SIG-M5 treated with dmso at 0.1 percent for 504 hours (cell line): Measurements from ENCODE around the gene EML4.

Experiments
- DNase-seq: peaks from one replicate; lab custom pipeline; 2025; ENCODE audit not compliant: unreplicated experiment; lab: John Stamatoyannopoulos, UW

Gene EML4

DNA sequence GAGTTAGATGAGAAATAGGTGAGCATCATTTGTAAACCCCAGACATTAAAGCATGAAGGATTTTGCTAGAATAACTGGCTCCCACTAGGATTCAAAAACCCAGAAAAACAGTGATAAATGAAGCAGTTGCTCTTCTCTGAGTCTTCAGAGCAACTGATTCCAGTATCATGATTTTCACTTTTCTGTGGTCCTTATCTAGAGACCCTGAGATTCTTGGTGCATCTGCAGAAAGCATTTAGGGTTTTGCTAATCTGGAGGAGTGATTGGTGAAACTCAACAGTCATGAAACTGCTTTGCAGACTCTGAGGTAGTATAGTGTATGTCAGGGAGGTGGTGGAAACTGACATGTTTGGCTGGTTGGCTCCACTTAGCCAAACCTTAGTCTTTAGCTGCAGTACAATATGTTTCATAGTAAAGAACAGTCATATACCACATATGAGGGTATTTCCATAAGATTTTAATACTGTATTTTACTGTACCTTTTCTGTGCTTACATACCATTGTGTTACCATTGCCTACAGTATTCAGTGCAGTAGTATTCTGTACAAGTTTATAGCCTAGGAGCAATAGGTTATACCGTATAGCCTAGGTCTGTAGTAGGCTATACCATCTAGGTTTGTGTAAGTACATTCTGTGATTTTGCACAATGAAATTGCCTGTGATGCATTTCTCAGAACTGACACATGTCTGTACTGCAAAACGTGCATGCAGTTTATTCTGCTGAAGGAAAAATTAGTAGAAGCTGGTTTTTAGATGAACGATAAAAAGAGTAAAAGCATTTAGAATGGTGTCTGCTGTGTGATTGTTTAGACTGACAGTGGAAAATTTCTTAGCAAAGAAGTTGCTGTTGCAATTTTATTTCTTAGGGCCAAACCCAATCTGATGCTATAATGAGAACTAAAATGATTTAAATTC lies 23.8 kb downstream of the EML4 start:
- no peak for DNase-seq

DNA sequence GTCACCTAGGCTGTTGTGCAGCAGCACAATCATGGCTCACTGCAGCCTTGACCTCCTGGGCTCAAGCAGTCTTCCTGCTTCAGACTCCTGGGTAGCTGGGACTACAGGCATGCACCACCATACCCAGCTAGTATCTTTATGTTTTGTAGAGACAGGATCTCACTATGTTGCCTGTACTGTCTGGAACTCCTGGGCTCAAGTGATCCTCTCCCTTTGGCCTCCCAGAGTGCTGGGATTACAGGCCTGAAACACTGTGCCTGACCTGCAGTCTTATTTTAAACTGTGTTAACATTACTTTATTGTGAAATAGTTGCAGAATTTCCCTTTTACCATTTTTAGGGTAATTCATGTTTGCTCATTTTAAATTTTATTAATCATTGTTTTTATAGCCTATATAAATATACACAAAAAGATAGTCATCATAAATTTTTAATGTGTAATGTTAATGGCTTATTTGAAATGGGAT lies 24.6 kb downstream of the EML4 start:
- DNase-seq = no peak

- DNase-seq = no peak
These were observed 25.3 kb downstream of the EML4 start for GRCh38 chr2:42194428-42194827.

DNA sequence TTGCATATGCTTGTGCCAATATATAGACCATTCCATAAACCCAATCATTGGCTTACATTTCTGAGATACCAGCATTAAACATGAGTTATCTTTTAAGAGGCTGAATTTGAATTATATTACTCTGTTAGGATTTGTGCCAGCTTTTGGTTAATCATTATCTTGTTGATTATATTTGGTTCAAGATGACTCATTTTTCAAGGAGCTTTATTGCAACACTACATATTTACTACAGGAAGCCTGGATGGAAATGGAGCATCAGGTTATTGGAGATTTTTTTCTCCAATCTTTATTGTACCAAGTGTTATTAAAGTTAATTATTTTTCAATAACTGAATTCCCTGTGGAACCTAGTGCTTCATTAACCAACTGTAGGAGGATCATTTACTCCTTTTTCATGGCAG lies 26.4 kb downstream of the EML4 start:
- no peak for DNase-seq

GRCh38 chr2:42196070-42196402 lies 26.9 kb downstream of the EML4 start:
- no peak for DNase-seq

DNA sequence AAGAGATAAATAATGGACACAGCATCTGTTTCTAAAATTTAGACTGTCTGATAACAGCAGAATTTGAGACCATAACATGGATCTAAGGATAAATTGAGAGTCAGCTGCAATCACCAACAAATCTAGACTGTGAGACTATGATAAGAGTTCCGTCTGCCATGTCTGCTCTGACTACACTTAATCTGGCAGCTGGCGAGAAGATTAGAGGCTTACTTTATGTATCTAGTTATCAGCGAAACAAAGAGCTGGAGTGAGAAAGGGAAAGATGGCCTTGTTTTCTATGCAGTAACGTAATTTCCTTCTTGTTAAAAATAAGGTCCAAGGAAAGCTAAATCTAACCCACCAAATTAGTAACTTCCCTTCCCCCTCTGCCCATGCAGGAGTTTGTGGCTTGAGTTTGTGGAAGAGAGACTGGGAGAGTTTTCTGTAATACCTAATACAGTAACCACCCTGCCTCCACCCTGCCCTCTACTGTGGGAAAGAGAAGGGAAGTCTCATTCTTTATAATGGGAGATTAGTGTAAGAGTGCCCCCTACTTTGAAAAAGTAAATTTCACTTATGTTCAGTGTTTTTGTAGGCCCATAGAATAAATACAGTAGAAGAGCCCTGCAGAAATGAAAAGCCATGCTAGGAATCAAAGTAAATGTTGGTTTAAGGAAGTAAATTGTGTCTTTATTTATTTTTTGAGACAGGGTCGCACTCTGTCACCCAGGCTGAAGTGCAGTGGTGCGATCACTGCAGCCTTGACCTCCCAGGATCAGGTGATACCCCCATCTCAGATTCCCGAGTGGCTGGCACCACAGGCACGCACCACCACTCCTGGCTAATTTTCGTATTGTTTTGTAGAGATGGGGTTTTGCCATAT lies 27.5 kb downstream of the EML4 start:
- DNase-seq = peak; percentile 93

DNA sequence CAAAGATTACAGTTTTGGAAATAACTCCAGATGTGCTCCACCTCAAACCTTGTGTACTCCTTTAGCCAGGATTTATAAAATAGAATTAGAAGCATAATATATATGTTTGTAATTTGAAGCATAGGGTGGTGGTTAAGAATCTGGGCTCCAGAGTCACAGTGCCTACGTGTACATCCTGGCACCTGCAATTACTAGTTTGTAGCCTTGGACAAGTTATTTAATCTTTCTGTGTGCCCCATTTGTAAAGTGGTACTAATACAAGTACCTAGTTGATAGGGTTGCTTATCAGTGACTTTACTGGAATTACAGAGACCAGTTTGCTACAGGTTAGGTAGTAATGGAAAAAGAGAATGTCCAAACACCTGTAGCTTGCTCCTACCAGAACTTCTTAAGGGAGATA lies 28.6 kb downstream of the EML4 start:
- no peak for DNase-seq

GRCh38 chr2:42198466-42198865 lies 29.3 kb downstream of the EML4 start:
- no peak for DNase-seq

DNA sequence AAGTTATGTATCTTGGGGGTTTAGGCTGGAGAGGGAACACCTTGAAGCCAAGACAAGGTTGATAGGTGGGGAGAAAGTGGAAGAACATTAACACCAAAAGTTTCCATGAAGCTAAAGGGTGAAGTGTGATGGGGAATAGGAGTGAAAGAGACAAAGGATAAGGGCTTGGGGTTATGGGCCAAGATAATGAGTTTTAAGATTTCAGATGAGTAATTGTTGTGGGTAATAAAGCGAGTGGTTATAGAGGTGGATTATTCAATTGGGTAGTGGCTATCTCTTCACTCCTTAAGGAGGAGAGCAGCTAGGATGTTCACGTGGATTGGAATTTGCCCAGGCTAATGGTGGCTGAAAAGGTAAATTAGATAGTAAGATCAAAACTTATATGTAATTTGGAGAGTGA lies 29.8 kb downstream of the EML4 start:
- no peak for DNase-seq

- no peak for DNase-seq
These were observed 30.5 kb downstream of the EML4 start for GRCh38 chr2:42199626-42200025.

DNA sequence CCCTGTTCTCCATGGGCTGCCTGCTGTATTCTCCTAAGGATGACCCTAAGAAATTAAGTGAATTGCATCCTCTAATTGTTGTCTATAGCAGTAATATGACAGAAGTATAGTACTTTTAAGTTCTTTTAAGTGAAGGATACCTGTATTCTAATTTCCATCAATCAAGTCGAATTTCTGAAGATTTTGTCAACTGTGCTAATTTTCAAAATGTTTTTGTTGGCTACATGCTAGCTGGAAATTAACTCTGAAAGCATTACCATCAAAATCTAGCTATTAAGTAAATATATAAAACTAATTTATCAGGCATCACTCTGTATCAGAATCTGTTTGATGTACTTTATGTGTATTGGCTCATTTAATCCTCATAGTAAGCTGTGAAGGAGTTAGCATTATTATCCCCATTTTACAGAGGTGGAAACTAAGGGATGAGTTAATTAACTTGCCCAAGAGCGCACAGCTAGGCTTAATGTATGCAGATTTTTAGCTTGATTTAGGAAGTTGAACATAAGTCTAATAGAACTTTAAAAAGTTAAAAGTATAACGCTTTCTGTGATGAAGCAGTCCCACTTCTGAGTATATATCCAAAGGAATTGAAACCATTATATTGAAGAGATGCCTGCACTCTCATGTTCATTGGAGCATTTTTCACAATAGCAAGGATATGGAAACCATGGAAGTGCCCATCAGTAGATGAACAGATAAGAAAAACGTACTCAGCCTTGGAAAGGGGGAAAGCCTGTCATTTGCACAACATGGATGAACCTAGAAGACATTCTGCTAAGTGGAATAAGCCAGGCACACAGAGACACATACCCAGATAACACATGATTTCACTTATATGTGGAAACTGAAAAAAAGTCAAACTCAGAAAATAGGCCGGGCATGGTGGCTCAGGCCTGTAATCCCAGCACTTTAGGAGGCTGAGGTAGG lies 32.0 kb downstream of the EML4 start:
- no peak for DNase-seq

GRCh38 chr2:42202634-42203008 lies 33.5 kb downstream of the EML4 start:
- no peak for DNase-seq

GRCh38 chr2:42203792-42204191 lies 34.6 kb downstream of the EML4 start:
- DNase-seq = no peak

DNA sequence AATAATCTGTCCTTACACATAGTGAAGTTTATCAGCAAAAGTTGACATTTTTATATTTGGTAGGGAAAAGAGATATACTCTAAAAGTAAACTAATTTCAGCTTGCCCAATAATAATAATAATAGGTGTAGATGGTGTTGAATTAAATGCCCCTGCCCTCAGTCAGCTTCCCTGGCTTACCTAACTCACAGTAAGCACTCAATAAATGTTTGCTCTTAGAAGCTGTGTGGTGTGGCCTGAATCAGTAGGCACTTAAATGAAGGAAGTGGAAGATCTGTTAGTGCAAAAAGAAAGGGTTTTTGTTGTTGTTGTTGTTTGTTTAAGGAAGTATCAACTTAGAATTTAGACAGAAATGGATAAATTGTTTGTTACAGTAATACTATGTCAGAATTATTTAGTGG lies 36.2 kb downstream of the EML4 start:
- DNase-seq = no peak

DNA sequence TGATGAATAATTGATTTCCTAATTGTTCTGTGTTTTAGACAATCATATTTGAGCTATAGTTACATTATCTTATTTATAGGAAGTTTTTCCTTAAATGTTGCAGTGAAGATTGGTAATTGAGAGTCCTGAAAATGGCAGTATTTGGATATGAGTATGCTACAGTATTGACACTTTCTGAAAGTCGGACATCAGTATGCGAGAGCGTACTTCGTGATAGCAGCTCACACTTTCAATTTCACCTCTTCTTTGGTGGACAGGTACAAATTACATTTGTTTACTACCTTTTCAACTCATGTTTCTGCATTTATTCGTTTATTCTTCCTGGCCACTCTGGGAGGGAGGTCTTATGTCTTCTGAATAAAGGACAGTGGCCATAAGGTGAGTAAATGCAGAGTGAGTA lies 38.7 kb downstream of the EML4 start:
- no peak for DNase-seq

DNA sequence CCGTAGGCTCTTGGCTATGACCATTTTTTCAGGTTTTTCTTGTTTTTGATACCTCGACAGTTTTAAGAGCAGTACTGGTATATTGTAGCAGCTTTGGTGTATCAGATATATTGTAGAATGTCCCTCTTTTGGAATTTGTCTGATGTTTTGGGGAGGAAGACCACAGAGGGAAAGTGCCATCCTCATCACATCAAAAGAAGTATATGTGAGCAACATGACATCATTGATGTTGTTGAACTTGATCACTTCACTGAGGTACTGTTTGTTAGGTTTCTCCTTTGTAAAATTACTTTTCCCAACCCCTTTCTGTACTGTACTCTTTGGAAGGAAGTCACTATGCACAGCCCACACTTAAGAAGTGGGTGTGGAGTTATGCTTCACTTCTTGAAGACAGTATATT lies 41.0 kb downstream of the EML4 start:
- DNase-seq = no peak

DNA sequence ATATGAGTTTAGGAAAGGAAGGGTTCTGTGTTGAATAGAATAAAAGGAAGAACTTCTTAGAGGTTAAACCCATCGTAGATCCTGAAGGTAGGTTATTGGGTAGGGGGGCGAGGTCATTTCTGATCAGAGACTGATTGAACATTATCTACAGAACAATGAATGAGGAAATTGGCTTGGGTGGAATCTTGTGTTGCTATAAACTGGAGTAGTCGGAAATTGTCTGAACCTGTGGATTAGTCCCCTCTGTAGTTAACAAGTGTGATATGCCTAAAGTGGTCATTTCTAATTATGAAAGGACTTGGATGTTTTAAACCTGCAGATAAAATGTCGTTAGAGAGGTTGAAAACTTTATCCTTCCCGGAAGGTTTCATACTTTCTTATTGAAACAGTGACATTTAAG lies 42.1 kb downstream of the EML4 start:
- no peak for DNase-seq

DNA sequence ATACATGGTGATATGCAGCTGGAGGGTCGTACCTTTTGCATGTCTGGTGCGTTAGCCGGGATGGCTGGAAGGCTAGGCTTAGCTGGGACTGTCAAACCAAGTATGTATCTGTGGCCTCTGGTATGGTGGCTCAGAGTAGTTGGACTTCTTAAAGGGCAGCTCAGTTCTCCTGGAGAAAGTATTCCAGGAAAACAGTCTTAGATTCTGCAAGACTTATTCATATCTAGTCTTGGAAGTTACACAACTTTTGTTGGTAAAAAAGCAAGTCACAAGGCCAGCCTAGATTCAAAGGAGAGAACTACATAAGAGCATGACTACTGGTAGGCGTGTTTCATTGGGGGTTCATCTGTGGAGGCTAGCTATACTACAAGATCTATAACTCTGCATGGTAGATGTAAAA lies 45.5 kb downstream of the EML4 start:
- peak; percentile 18 for DNase-seq

- peak; percentile 81 for DNase-seq
These were observed 47.5 kb downstream of the EML4 start for GRCh38 chr2:42216694-42217093.

GRCh38 chr2:42217307-42217706 lies 48.2 kb downstream of the EML4 start:
- DNase-seq = no peak

GRCh38 chr2:42217914-42218313 lies 48.8 kb downstream of the EML4 start:
- no peak for DNase-seq
